Endothelial cell of umbilical vein (primary cell): ENCODE data around the gene MYL3. TPM values are rescaled to one million over a fixed set of nuclear protein-coding genes. Genes with fewer than 3 reads are reported as not detected.

Source experiments
- BruUV-seq: library from RNA; stranded (reverse); fragments of 400-500 nt; replicated peaks from 2 replicates; lab custom pipeline; 2021; lab: Mats Ljungman, UMichigan
- CTCF ChIA-PET: fragments of 300-600, 350-600 bp; sonication (Branson Sonifier 250); formaldehyde crosslinking; loops from one replicate; lab custom pipeline; 2021; ENCODE audit warnings: antibody characterized with exemption, inconsistent platforms; lab: Charles Lee
- POLR2A ChIA-PET: fragments of 300-600, 350-600 bp; sonication (Branson Sonifier 250); formaldehyde crosslinking; loops from one replicate; lab custom pipeline; 2021; ENCODE audit warnings: antibody characterized with exemption, inconsistent platforms; lab: Charles Lee
- DNase-seq: peaks from one replicate; pipeline ENCODE4 v3.0.0-alpha.2; 2011; ENCODE audit warnings: low read depth, low spot score
- FAIRE-seq: peaks from 2 replicates; lab custom pipeline; 2011; peaks lifted over from hg19 to GRCh38; lab: Jason Lieb, UNC
- H2AFZ ChIP-seq: 2 replicates; pipeline ENCODE4 v1.6.0; 2012; ENCODE audit warnings: low read depth, low read length, control low read depth, inconsistent platforms
- H3K27ac ChIP-seq: 2 replicates; pipeline ENCODE4 v1.5.1; 2011; ENCODE audit warnings: low read depth, mild to moderate bottlenecking, control low read depth, low read length, moderate library complexity; ENCODE audit not compliant: insufficient read depth
- H3K27me3 ChIP-seq, 2 experiments: 2 replicates each; pipeline versions ENCODE4 v1.6.0 to v1.6.1; 2011; ENCODE audit warnings: low read length in 2 of 2, mixed read lengths in 1 of 2; ENCODE audit not compliant: control insufficient read depth in 2 of 2, insufficient read depth in 2 of 2
- H3K36me3 ChIP-seq, 2 experiments: 2 replicates in 1 of 2; 3 replicates in 1 of 2; pipeline ENCODE4 v1.5.1; 2011; ENCODE audit warnings: low read length in 2 of 2, mild to moderate bottlenecking in 1 of 2, moderate library complexity in 1 of 2; ENCODE audit not compliant: control insufficient read depth in 2 of 2, insufficient read depth in 2 of 2; ENCODE audit errors: extremely low read depth in 1 of 2
- H3K4me1 ChIP-seq: 3 replicates; pipeline ENCODE4 v1.5.1; 2011; ENCODE audit warnings: mild to moderate bottlenecking, low read length; ENCODE audit not compliant: control insufficient read depth, insufficient read depth; ENCODE audit errors: extremely low read depth
- H3K4me2 ChIP-seq: 2 replicates; pipeline ENCODE4 v1.6.1; 2011; ENCODE audit warnings: low read length, control low read depth, mixed read lengths; ENCODE audit not compliant: insufficient read depth
- H3K4me3 ChIP-seq, 3 experiments: fragments of 200-600 bp in 1 of 3; sonication (generic), shearing (Covaris generic) in 1 of 3; replicated peaks in 1 of 3; 2 replicates each; pipeline ENCODE4 v1.5.1; 2011 to 2016; ENCODE audit warnings: control low read depth in 3 of 3, low read length in 3 of 3, mild to moderate bottlenecking in 2 of 3, inconsistent platforms in 1 of 3, low read depth in 1 of 3, moderate library complexity in 1 of 3; ENCODE audit not compliant: insufficient read depth in 1 of 3
- H3K79me2 ChIP-seq: 2 replicates; pipeline ENCODE4 v1.6.0; 2012; ENCODE audit warnings: low read length, inconsistent platforms; ENCODE audit not compliant: control insufficient read depth, insufficient read depth
- H3K9ac ChIP-seq: replicated peaks from 2 replicates; pipeline ENCODE3; 2011; ENCODE audit warnings: low read length, control low read depth; ENCODE audit not compliant: insufficient read depth; ENCODE audit errors: extremely low read depth
- H3K9me1 ChIP-seq: replicated peaks from 3 replicates; pipeline ENCODE4 v1.6.0; 2011; ENCODE audit warnings: mild to moderate bottlenecking, low read length; ENCODE audit not compliant: control insufficient read depth, insufficient read depth; ENCODE audit errors: extremely low read depth
- H3K9me3 ChIP-seq: replicated peaks from 2 replicates; pipeline ENCODE4 v1.5.1; 2012; ENCODE audit warnings: low read length, inconsistent platforms; ENCODE audit not compliant: control insufficient read depth, insufficient read depth
- H4K20me1 ChIP-seq: replicated peaks from 2 replicates; pipeline ENCODE3; 2011; ENCODE audit warnings: mild to moderate bottlenecking, low read length; ENCODE audit not compliant: control insufficient read depth, insufficient read depth; ENCODE audit errors: extremely low read depth
- EZH2 ChIP-seq: IDR thresholded peaks from 2 replicates; pipeline ENCODE4 v1.6.1; 2012; ENCODE audit warnings: borderline replicate concordance, low read depth, mild to moderate bottlenecking, moderate library complexity, low read length, inconsistent platforms; ENCODE audit not compliant: severe bottlenecking
- FOS ChIP-seq: IDR thresholded peaks from 2 replicates; pipeline ENCODE4 v1.6.1; 2011; ENCODE audit warnings: mild to moderate bottlenecking, low read length, moderate library complexity, borderline replicate concordance; ENCODE audit not compliant: insufficient read depth
- GATA2 ChIP-seq: IDR thresholded peaks from 2 replicates; pipeline ENCODE4 v1.7.0; 2011; ENCODE audit warnings: low read depth, mild to moderate bottlenecking, moderate library complexity, mixed read lengths, low read length; ENCODE audit not compliant: insufficient read length, insufficient read depth
- JUN ChIP-seq: IDR thresholded peaks from 2 replicates; pipeline ENCODE4 v1.6.1; 2011; ENCODE audit warnings: borderline replicate concordance, low read depth; ENCODE audit not compliant: insufficient read length, insufficient read depth
- MAX ChIP-seq: IDR thresholded peaks from 2 replicates; pipeline ENCODE4 v1.6.1; 2011; ENCODE audit not compliant: insufficient read depth, insufficient read length
- MYC ChIP-seq: IDR thresholded peaks from one replicate; pipeline ENCODE4 v1.6.1; 2011; ENCODE audit warnings: mild to moderate bottlenecking, low read depth, low read length
- POLR2A ChIP-seq: IDR thresholded peaks from 2 replicates; pipeline ENCODE4 v1.6.1; 2012; ENCODE audit warnings: low read depth, mild to moderate bottlenecking, control low read depth, low read length
- POLR2AphosphoS5 ChIP-seq: IDR thresholded peaks from 2 replicates; pipeline ENCODE4 v1.6.1; 2012; ENCODE audit warnings: low read depth, mild to moderate bottlenecking, control low read depth, low read length, moderate library complexity; ENCODE audit not compliant: insufficient read depth
- dilution Hi-C: fragments of 300-500 bp; cut with MboI; formaldehyde crosslinking; loops from one replicate; pipeline ENCODE4 v1.15.0; 2019; ENCODE audit warnings: low sequenced_read_pairs; ENCODE audit not compliant: extremely low pct_ligation_motif_present
- intact Hi-C: fragments of 100-400 bp; cut with micrococcal nuclease; formaldehyde crosslinking; loops from one replicate; pipeline ENCODE4 v1.10.0; 2022
- polyA plus RNA-seq, 4 experiments: library from polyadenylated mRNA; depleted of rRNA in 3 of 4; stranded (reverse) in 3 of 4; unstranded in 1 of 4; fragments of >200 nt; gene quantifications; 2 replicates each; pipeline versions ENCODE4 v1.2.1 to v1.2.3, GENCODE V29; 2011 to 2012; ENCODE audit warnings: missing spikeins in 1 of 4
- total RNA-seq: library from RNA; stranded (reverse); gene quantifications from 2 replicates; pipeline ENCODE4 v1.2.3, GENCODE V29; 2021

Gene MYL3
- total and polyA plus RNA-seq, 2 donors (not counting 3 experiments of a cell fraction or from before 2014, with no cell fraction given) = not detected

GRCh38 chr3:46838301-46838700 lies 24.9 kb downstream of the MYL3 start:
- no peak for TF ChIP-seq MYC
- TF ChIP-seq GATA2 = no peak
- no peak for TF ChIP-seq FOS
- no peak for TF ChIP-seq POLR2A
- TF ChIP-seq MAX = no peak
- TF ChIP-seq EZH2 = no peak
- TF ChIP-seq JUN = no peak
- TF ChIP-seq POLR2AphosphoS5 = no peak
- dilution Hi-C loops (no loop called here), intact Hi-C loops (no loop called here)
- Histone ChIP-seq H3K9ac (no peak overlapping the region), H3K27ac (no peak overlapping the region), H3K36me3 (no peaks in the 10 kb centered on the region), H3K4me2 (no peak overlapping the region), H3K79me2 (no peaks in the 10 kb centered on the region), H4K20me1 (no peaks in the 10 kb centered on the region), H3K9me3 (no peaks in the 10 kb centered on the region), H2AFZ (no peak overlapping the region), H3K27me3 (peaks cover 0 to 11% of the 10 kb centered on the region in 2 experiments), H3K4me3 (no peak overlapping the region), H3K9me1 (no peaks in the 10 kb centered on the region), H3K4me1 (no peaks in the 10 kb centered on the region)
- BruUV-seq = no TSS peak
- CTCF ChIA-PET = no interaction called here
- POLR2A ChIA-PET = no interaction called here
- FAIRE-seq (no peak), DNase-seq (no peak)

- Histone ChIP-seq H2AFZ (no peak overlapping the region), H3K79me2 (no peaks in the 10 kb centered on the region), H3K27me3 (peaks cover 0 to 3% of the 10 kb centered on the region in 2 experiments), H4K20me1 (no peaks in the 10 kb centered on the region), H3K9me3 (no peaks in the 10 kb centered on the region), H3K27ac (no peak overlapping the region), H3K9ac (no peak overlapping the region), H3K9me1 (no peaks in the 10 kb centered on the region), H3K4me2 (no peak overlapping the region), H3K4me3 (no peak overlapping the region), H3K36me3 (no peaks in the 10 kb centered on the region), H3K4me1 (no peaks in the 10 kb centered on the region)
- DNase-seq (no peak), FAIRE-seq (no peak)
- intact Hi-C loops = no loop called here
- TF ChIP-seq FOS (no peak), MAX (no peak), MYC (no peak), POLR2AphosphoS5 (no peak), JUN (no peak)
- CTCF ChIA-PET = no interaction called here
- dilution Hi-C loops = no loop called here
- POLR2A ChIA-PET = no interaction called here
- no TSS peak for BruUV-seq
These were observed 27.8 kb downstream of the MYL3 start for GRCh38 chr3:46835491-46835890.
